GM12874 (cell line): ENCODE results near the gene ATP12A.

Experiments
- TF ChIP-seq, protein P1 (sequence below): IDR thresholded peaks from 2 replicates; pipeline ENCODE4 v1.5.1; 2011; ENCODE audit warnings: low read depth, mild to moderate bottlenecking, control low read depth, low read length, moderate library complexity; ENCODE audit not compliant: insufficient read depth

ATP12A gene

DNA sequence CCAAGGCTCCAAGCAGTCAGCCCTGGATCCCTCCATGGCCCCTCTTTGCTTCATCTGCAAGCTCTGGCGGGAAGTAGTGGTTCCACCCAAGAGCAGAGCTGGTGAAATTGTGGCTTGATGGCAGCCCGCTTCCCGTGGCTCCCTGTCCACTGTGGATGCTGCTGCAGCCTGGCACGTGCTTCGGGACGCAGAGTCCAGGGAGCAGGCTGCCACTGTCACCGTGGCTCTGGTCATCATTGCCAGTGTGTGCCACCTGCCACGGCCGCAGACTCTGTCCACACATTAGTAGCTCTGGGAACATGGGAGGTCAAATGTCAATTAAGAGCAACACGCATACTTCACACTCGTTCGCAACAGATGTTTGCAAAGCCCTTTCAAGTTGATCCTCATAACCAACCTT is 43.0 kb downstream of the ATP12A start:
- TF ChIP-seq, protein P1, sequence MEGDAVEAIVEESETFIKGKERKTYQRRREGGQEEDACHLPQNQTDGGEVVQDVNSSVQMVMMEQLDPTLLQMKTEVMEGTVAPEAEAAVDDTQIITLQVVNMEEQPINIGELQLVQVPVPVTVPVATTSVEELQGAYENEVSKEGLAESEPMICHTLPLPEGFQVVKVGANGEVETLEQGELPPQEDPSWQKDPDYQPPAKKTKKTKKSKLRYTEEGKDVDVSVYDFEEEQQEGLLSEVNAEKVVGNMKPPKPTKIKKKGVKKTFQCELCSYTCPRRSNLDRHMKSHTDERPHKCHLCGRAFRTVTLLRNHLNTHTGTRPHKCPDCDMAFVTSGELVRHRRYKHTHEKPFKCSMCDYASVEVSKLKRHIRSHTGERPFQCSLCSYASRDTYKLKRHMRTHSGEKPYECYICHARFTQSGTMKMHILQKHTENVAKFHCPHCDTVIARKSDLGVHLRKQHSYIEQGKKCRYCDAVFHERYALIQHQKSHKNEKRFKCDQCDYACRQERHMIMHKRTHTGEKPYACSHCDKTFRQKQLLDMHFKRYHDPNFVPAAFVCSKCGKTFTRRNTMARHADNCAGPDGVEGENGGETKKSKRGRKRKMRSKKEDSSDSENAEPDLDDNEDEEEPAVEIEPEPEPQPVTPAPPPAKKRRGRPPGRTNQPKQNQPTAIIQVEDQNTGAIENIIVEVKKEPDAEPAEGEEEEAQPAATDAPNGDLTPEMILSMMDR = no peak

DNA sequence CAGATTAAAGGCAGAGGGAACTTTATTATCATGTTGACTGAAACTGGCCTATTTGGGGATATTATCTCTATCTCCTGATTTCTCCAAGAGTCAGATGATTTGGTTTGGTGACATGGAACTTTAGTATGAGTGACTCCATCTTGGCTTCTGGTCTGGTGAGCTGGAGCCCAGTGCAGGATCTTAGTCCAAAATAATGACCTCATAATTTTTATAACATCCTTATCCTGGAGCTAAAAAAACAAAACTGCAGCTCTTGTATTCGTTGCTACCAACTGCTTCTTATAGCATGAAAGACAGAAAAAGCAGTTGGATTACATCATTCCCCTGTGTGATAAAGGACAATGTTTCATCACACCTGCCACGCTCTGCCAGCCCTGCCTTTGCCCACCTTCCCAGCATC is 44.5 kb downstream of the ATP12A start:
- TF ChIP-seq, protein P1 = no peak

DNA sequence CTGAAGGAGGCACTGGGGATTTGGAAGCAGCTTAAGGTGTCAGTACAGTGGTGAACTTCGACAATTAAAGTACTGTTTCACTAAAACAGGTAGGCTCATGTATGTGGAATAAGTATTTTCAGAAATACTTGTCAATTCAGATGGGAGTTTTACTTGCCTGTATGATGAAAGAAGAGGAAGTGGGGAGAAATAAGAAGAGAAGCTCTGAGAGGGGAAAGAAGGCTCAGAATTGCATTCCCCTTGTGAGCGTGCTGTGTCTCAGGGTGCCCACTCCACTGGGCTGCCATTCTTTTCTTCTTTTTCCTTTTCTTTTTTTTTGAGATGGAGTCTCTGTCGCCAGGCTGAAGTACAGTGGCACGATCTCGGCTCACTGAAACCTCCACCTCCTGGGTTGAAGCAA is 45.2 kb downstream of the ATP12A start:
- TF ChIP-seq, protein P1 = no peak

DNA sequence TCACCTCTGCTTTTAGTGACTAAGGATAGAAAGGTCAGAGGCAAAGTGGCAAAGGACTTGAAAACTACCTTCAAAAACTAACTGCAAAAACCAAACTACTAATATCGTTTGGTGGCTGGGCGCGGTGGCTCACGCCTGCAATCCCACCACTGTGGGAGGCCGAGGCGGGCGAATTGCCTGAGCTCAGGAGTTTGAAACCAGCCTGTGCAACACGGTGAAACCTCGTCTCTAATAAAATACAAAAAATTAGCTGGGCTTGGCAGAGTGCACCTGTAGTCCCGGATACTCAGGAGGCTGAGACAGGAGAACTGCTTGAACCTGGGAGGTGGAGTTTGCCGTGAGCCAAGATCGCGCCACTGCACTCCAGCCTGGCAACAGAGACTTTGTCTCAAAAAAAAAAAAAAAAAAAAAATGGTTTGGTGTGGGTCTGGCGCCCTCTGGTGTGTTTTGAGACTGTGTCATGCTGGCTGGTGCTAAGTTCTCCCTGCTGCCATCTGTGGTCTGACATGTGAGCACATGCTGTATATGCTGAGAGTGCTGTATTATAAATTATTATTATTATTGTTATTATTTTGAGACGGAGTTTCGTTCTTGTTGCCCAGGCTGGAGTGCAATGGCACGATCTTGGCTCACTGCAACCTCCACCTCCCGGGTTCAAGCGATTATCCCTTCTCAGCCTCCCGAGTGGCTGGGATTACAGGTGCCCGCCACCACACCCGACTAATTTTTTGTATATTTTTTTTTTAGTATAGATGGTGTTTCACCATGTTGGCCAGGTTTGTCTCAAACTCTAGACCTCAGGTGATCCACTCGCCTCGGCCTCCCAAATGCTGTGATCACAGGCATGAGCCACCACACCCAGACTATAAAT is 47.8 kb downstream of the ATP12A start:
- TF ChIP-seq, protein P1 = peak; percentile 73

DNA sequence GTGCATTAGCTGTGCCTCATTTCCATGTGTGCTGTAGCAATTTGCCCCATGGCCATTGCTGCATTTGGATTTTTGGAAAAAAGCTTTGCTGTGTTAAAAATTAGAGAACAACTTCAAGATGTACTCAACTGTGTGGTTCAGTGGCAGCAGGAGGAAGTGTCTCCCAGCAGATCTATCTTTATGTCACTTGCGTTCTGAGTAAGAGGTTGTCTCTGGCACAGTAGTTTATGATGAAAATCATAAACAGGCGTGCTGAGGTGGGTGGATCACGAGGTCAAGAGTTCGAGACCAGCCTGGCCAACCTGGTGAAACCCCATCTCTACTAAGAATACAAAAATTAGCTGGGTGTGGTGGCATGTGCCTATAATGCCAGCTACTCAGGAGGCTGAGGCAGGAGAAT is 54.7 kb downstream of the ATP12A start:
- TF ChIP-seq, protein P1 = no peak

DNA sequence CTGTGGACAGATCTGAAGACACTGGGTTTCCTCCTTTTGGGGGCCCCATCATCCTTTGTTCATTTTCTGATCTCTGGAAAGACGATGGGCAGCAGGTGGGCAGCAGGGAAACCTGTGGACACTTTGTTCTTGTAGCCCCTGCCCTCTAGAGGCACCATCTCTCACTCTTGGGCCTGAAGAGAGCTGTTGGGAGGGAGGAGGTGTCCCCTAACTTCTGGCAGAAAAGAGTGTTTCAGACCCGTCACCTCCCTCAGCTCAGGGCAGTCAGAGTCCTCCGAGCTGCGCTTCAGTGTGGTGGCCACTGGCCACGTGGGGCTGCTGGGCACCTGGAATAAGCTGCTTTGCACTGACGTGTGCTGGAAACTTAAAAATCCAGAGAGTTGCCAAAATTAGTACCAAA is 56.8 kb downstream of the ATP12A start:
- TF ChIP-seq, protein P1 = no peak

DNA sequence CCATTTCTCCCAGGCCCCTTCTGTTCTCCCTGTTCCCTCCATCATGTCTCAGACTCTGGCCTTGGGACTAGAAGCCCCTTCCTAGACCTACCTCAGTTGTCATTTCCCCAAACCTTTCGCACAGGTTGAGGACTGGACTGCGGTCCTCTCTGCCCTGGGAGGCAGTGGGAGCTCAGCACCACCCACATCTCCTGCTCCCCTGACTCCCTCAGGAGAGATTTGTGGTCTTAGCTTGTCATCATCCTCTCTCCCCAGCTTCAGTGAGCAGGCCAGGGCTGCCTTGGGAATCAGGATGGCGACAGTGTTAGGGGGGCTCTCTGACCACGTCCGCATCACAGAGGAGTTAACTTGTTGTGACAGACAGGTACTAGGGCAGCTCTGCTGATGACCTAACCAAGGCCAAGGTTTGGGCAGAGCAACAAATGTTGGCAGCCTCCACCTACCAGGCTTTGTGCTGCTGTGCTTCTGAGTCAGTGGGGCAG is 58.2 kb downstream of the ATP12A start:
- TF ChIP-seq, protein P1 = no peak
